GM12878 (cell line): ENCODE results near the gene MMAA.

Experiments used
- ATF3 ChIP-seq: IDR thresholded peaks from 2 replicates; pipeline ENCODE4 v1.6.1; 2011; ENCODE audit warnings: low read depth, mild to moderate bottlenecking, low read length, moderate library complexity, borderline replicate concordance; ENCODE audit errors: extremely low read depth
- CHD1 ChIP-seq: IDR thresholded peaks from 2 replicates; pipeline ENCODE4 v1.6.1; 2012; ENCODE audit warnings: low read depth, low read length, improper control_type of control experiment
- CHD2 ChIP-seq: IDR thresholded peaks from 2 replicates; pipeline ENCODE4 v1.6.1; 2011; ENCODE audit warnings: low read depth, low read length, improper control_type of control experiment, borderline replicate concordance
- CREB1 ChIP-seq: IDR thresholded peaks from 2 replicates; pipeline ENCODE4 v1.6.1; 2012; ENCODE audit warnings: low read depth, mild to moderate bottlenecking, inconsistent platforms
- CTCF ChIP-seq, 3 experiments: IDR thresholded peaks in 2 of 3; conservative IDR thresholded peaks in 1 of 3; 2 replicates each; pipeline ENCODE4 v1.5.1; 2011; ENCODE audit warnings: low read depth in 3 of 3, low read length in 3 of 3, mild to moderate bottlenecking in 3 of 3, control low read depth in 2 of 3, moderate library complexity in 2 of 3, inconsistent platforms in 1 of 3, mixed read lengths in 1 of 3; ENCODE audit not compliant: control insufficient read depth in 2 of 3, insufficient read depth in 1 of 3; ENCODE audit errors: extremely low read depth in 1 of 3
- EZH2 ChIP-seq: IDR thresholded peaks from 2 replicates; pipeline ENCODE4 v1.6.1; 2012; ENCODE audit warnings: low read depth, mild to moderate bottlenecking, control low read depth, inconsistent platforms, low read length, borderline replicate concordance; ENCODE audit not compliant: control insufficient read depth
- GABPA ChIP-seq: IDR thresholded peaks from 2 replicates; pipeline ENCODE4 v1.6.1; 2014; ENCODE audit warnings: antibody characterized with exemption, low read depth, mild to moderate bottlenecking, inconsistent platforms
- KAT2A ChIP-seq: conservative IDR thresholded peaks from 2 replicates; pipeline ENCODE4 v1.6.1; 2011; ENCODE audit warnings: low read depth, low read length; ENCODE audit not compliant: control insufficient read depth
- REST ChIP-seq: IDR thresholded peaks from 2 replicates; pipeline ENCODE4 v1.6.1; 2012; ENCODE audit warnings: mild to moderate bottlenecking, low read depth, low read length
- RUNX3 ChIP-seq: IDR thresholded peaks from 2 replicates; pipeline ENCODE4 v1.6.1; 2012; ENCODE audit warnings: low read length, inconsistent platforms
- SP1 ChIP-seq: IDR thresholded peaks from one replicate; pipeline ENCODE4 v1.6.1; 2011; ENCODE audit warnings: low read depth, low read length
- ZNF384 ChIP-seq: IDR thresholded peaks from 2 replicates; pipeline ENCODE4 v1.6.1; 2012; ENCODE audit warnings: low read depth, mild to moderate bottlenecking, low read length, improper control_type of control experiment, borderline replicate concordance
- ZSCAN29 ChIP-seq: fragments of 450-650 bp; IDR thresholded peaks from 2 replicates; pipeline ENCODE4 v1.6.1; 2017; ENCODE audit warnings: mild to moderate bottlenecking, moderate library complexity

- TF ChIP-seq CTCF (IDR thresholded peaks at IDR 0.05 in 2 of 3, conservative IDR thresholded peaks at IDR 0.05 in 1 of 3; ENCODE audit: control insufficient read depth in 2 of 3, extremely low read depth in 1 of 3, insufficient read depth in 1 of 3, low read depth in 3 of 3, low read length in 3 of 3) (no peak), ATF3 (no peak), EZH2 (no peak), GABPA (no peak), CHD1 (no peak), ZNF384 (no peak), KAT2A (no peak), REST (no peak), ZSCAN29 (no peak), CREB1 (no peak), RUNX3 (no peak), CHD2 (no peak), SP1 (no peak)
These were observed 44.0 kb downstream of the MMAA start for GRCh38 chr4:145663194-145663593.
